Right ventricle myocardium superior (tissue), 1 donor: Measurements from ENCODE around the gene RASAL1. TPM values are rescaled to one million over a fixed set of nuclear protein-coding genes. Genes with fewer than 3 reads are reported as not detected.

Source experiments
- ATAC-seq: fragments of 200-7000 bp; cut with Tn5 transposase; one replicate; pipeline ENCODE4 v1.9.1; 2020; ENCODE audit warnings: mild to moderate bottlenecking; ENCODE audit not compliant: poor library complexity
- DNase-seq: peaks from one replicate; pipeline ENCODE4 v3.0.0-alpha.2; 2020
- intact Hi-C: fragments of 100-400 bp; cut with DNase I; formaldehyde crosslinking; loops from one replicate; pipeline ENCODE4 v1.11.2; 2022
- long read RNA-seq: library from polyadenylated mRNA; unstranded; transcript quantifications from one replicate; pipeline ENCODE4 v2.0.0, GENCODE V29; 2021
- total RNA-seq: library from RNA; stranded (reverse); fragmentation: NEBNext Ultra II Directional; extraction: Animal tissue kit (Norgen Biotek cat#: 25700); gene quantifications from one replicate; pipeline ENCODE4 v1.2.1, GENCODE V29; 2021
- donor health status: DM: no; HTN: yes; CAD: no; lungs with severe emphysema.

RASAL1 gene, protein sequence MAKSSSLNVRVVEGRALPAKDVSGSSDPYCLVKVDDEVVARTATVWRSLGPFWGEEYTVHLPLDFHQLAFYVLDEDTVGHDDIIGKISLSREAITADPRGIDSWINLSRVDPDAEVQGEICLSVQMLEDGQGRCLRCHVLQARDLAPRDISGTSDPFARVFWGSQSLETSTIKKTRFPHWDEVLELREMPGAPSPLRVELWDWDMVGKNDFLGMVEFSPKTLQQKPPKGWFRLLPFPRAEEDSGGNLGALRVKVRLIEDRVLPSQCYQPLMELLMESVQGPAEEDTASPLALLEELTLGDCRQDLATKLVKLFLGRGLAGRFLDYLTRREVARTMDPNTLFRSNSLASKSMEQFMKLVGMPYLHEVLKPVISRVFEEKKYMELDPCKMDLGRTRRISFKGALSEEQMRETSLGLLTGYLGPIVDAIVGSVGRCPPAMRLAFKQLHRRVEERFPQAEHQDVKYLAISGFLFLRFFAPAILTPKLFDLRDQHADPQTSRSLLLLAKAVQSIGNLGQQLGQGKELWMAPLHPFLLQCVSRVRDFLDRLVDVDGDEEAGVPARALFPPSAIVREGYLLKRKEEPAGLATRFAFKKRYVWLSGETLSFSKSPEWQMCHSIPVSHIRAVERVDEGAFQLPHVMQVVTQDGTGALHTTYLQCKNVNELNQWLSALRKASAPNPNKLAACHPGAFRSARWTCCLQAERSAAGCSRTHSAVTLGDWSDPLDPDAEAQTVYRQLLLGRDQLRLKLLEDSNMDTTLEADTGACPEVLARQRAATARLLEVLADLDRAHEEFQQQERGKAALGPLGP
- not detected for total RNA-seq
- long read RNA-seq, result 0 reads

DNA sequence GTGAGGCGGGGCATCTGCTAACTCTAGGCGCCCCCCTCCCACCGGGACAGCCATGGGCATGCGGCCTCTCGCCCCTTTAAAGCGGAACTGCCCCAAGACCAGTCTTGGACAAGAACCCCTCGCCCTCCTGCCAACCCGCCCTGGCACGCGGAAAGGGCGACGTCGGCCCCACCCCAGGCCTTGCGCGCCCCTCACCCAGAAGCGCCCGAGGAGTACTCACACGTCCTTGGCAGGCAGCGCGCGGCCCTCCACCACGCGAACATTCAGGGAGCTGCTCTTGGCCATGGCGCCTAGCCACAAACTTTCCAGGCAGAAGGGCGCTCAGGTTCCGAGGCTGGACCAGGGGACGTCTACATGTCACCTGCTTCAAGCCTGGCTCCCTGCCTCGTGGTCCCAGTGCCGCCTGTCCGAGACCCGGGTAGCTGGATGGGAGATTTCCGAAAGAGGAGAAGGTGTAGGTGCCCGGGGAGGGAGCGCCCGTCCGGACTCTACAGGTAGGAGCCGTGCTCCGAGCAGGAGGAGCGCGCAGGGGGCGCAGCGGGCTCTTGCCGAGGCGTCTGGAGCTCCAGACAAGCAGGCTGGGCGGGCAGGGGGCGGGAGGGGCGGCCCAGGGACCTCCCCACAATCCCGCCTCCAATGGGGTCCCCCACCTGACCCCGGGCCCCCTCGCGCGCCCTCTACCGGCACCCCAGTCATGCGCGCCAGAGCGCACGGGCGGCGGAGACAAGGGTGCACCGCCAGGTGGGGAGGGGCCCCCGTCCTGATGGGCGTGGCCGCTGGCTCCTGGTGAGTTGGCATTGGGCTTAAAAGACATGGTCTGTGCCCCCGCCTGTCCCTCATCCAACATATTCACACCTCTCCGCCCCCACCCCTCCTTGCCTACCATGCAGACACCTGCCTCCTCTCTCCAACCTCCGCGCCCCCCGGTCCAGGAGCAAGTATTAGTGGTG is at the start of gene RASAL1:
Gene RASAL1, minus strand, starts transcription at position 584 of the 950 bp plus-strand sequence. Its CDS starts 299 bp downstream, at position 285.
- ATAC-seq, result peak; percentile 45
- DNase-seq, result peak; percentile 35
- intact Hi-C loops, result no loop called here

DNA sequence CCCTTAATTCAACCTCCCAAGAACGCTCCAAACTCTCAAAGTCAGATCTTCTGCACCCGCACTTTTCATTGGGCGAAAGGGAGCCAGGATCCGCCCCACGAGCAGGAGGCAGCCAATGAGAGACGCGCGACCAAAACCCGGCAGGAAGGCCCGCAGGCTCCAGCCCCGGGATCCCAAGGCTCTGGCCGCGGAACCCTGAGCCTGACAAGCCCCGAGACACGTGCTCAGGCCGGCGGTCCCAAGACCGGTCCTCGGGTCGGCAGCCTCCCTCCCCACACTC is 49.3 kb upstream of the RASAL1 start:
- DNase-seq (peak; percentile 94), ATAC-seq (peak; percentile 94)
- intact Hi-C loops, result loop anchor here (10.0 kb wide), 1 partner anchor 240 kb away; the partner anchor contains the start of gene SDSL

DNA sequence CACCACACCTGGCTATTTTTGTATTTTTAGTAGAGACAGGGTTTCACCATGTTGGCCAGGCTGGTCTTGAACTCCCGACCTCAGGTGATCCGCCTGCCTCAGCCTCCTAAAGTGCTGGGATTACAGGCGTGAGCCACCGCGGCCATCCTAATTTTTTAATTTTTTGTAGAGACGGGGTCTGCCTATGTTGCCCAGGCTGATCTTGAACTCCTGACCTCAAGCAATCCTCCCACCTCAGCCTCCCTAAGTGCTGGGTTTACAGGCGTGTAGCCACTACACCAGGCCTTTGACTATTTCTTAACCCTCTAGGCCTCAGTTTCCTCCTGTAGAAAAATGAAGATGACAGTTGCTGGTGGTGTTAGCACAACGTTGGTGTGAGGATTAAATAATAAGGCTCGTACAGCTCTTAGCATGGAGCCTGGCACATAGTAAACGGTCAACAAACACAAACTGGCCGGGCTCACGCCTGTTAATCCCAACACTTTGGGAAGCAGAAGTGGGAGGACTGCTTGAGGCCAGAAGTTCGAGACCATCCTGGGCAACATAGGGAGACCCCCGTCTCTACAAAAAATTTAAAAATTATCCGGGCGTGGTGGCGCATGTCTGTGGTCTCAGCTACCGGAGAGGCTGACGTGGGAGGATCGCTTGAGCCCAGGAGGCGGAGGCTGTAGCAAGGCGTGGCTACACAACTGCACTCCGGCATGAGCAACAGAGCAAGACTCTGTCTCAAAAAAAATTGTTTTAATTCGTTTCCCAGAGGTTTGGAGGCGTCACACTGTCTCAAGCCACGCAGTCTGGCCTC is 48.7 kb upstream of the RASAL1 start:
- ATAC-seq (peak; percentile 47), DNase-seq (no peak)
- intact Hi-C loops, result loop anchor here (10.0 kb wide), 1 partner anchor 241 kb away; the partner anchor contains the start of gene SDSL

DNA sequence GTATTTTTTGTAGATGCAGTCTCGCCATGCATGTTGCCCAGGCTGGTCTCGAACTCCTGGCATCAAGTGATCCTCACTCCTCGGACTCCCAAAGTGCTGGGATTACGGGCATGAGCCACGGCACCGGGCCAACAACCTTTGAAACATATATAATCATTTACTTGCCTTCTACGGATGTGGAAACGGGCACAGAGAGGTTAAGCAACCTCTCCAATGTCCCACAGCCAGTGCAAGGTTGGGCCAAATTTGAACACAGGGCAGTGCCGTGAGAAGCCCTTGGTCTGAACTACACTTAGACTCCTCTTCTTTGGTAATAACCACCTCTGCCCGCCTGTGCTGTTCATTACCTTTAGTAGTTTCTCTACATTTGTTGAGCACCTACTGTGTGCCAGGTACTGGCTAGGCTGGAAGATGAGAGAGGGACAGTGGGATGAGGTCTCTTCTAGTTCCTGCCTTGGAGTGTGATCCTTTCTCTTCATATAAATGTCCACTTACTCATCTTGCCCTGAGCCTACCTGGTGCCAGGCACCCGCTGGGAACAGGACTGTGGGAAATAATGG is 47.5 kb upstream of the RASAL1 start:
- intact Hi-C loops, result loop anchor here (10.0 kb wide), 1 partner anchor 242 kb away; the partner anchor contains the start of gene SDSL
- no peak for ATAC-seq

DNA sequence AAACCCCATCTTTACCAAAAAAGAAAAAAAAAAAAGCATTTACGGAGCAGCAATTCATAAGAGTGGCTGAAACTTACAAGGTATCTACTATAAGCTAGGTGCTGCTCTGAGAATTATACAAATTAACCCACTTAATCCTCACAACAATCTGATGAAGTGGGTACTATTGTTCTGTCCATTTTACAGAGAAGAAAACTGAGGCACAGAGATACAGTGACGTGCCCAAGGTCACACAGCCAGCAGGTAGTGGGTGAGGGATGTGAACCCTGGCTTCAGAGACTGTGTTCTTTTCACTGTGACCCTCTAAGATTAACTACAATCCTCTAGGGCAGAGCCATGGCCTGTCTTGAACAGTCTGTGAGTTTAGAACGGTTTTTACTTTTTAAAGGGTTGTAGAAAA is 46.4 kb upstream of the RASAL1 start:
- intact Hi-C loops, result loop anchor here (10.0 kb wide), 1 partner anchor 243 kb away; the partner anchor contains the start of gene SDSL
- ATAC-seq (no peak), DNase-seq (no peak)

More for the DNA sequence above, 47.5 kb upstream of the RASAL1 start:
- DNase-seq, result no peak

DNA sequence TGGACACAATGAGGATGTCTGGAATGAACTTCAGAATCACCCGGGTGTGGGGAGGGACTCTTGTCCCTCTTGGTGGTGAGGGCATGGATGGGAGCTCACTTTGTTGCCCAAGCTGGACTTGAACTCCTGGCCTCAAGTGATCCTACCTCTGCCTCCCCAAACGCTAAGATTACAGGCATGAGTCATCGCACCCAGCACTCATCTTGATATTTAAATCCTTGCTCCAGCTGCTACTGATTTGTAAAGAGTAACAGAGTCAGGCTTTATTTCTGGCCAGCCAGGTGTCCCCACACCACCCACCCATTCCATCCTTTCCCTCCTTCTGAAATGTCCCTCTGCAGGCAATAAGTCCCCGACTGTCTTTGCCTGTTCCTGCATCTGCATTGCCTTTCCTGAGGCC is 44.8 kb upstream of the RASAL1 start:
- DNase-seq (no peak), ATAC-seq (no peak)
- intact Hi-C loops, result loop anchor here (10.0 kb wide), 1 partner anchor 244 kb away; the partner anchor contains the start of gene SDSL

DNA sequence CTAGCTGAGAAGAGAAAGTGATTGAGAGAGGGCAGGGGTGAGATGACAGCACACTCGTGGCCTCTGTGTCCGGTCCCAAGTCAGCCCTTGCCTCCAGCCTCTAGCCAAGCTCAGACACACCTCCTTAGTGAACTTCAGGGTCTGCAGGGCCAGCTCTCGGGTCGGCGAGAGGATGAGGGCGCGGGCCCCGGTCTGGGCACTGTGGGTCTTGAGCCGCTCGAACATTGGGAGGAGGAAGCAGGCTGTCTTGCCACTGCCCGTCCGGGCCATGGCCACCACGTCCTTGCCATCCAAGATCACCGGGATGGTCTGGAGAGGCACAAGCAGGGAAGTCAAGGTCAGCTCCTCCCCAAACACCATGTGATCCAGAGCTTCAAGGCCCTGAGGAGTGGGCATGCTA is 43.5 kb upstream of the RASAL1 start:
- intact Hi-C loops, result no loop called here
- DNase-seq (no peak), ATAC-seq (no peak)

DNA sequence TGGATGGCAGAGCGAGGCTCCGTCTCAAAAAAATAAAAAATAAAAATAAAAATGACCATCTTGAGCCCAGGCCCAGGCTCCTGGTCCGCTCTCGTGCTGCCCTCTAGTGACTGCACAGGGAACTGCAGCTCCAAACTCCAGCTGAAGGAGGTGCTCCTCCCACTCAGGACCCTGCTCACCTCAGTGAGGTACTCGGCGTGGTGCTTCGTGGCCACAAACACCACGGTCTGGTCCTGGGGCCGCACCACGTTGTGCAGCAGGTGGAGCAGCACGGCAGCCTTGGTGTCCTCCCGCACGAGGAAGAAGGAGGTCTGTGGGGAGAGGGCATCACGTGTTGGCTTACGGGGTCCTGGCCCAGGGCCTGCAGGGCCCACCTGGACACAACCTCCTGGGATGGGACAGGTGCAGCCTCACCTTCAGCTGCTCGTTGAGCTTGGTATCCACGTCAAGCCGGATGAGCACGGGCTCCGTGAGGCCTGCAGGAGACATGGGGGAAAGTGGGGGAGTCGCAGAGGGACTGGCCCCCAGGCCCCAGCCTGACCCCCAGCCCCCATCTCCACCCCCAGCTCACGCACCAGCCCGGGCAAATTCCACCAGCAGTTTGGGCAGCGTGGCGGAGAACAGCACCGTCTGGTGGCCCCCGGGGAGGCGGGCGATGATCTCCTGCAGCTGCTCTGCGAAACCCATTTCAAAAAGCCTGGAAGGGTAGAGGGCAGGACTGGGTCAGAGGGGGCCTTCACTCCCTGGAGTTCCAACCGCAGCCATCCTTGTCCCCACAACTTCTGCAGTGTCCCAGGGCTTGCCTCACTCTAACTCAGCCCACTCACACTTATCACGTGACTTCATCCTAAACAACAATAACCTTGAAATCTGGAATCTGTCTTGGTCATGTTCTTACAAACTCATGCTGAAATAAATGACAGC is 39.2 kb upstream of the RASAL1 start:
- ATAC-seq (peak; percentile 84), DNase-seq (peak; percentile 82)
- intact Hi-C loops, result loop anchor here (2.0 kb wide), 1 partner anchor 126 kb away; no protein-coding TSS in a partner anchor

DNA sequence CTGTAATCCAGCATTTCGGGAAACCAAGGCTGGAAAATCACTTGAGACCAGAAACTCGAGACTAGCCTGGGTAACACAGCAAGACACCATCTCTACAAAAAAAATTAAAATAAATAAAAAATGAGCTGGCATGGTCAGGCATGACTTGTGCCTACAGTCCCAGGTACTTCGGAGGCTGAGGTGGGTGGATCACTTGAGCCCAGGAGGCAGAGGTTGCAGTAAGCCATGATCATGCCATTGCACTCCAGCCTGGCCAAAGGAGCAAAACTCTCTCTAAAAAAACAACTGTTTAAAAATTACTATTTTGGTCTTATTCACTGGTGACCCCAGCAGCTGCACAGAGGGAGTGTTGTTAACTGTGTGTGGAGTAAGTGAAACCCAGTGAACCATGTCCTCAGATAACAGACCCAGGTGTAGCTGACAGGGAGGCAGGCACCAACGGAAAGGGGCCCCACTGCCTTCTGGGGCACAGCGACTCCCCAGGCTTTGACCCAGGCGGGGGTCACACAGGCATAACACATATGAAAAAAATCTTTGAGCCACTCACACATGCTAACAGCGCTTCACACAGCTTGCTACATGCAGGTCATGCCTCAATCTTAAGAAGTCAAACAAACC is 37.6 kb upstream of the RASAL1 start:
- ATAC-seq, result no peak
- intact Hi-C loops, result no loop called here
- DNase-seq, result no peak

DNA sequence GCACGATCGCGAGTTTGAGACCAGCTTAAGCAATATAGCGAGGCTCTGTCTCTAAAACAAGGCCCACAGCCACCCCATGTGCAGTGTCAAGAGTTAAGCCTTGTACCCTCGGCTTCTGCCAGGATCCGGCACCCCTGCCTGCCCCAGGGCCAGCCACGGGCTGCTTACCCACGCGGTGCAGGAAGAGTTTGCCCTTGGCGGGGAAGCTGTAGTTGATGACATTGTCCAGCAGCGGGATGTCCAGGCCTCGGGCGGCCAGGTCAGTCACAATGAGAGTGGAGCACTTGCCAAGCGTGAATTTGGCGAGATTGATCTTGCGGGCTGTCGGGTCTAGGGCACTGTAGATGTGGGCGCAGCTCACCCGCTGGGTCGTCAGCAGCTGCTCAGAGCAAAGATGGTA is 36.6 kb upstream of the RASAL1 start:
- no peak for ATAC-seq
- intact Hi-C loops, result no loop called here

DNA sequence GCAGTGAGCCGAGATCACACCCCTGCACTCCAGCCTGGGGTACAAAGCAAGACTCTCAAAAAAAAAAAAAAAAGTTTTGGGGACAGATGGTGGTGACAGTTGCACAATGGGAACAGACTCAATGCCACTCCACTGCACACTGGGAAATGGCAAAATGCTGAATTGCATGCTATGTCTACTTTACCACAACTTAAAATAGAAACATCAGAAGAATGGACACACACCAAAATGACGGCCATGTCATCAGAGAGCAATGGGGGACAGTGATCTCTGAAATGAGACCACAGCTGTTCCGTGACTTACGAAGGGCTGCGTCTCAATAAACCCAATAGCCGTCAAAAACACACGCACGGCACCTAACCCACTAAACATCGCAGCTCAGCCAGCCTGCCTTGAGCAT is 36.0 kb upstream of the RASAL1 start:
- ATAC-seq, result no peak
- intact Hi-C loops, result no loop called here
- DNase-seq, result no peak

More for the DNA sequence above, 36.6 kb upstream of the RASAL1 start:
- DNase-seq, result no peak

DNA sequence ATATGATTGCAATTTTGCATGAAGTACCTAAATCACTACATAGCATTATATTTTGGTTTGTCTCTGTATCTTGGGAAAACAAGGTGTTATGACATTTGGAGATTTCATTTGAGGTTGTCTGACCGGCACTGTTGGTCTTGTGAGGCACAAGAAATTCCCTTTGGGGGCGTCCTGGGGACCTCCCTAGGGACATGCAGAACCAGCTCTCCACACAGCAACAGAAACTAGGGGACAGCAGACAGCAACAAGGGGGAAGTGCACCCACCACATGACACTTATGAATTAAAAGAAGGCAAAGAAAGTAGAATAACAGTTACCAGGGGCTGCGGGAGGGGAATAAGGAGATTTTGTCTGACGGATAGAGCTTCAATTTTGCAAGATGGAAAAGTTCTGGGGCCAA is 35.4 kb upstream of the RASAL1 start:
- intact Hi-C loops, result no loop called here
- DNase-seq (no peak), ATAC-seq (no peak)

DNA sequence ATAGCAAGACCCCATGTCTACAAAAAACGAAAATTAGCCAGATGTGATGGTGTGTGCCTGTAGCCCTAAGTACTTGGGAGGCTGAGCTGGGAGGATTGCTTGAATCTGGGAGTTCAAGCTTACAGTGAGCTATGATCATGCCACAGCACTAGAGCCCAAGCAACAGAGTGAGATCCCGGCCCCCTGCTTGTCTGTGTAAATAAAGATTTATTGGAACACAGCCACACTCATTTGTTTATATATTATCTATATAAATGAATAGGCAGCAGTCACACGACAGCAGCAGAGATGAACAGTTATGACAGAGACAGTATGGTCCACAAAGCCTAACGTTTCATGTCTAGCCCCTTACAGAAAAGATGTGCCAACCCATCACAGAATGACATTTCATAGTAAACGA is 34.9 kb upstream of the RASAL1 start:
- ATAC-seq (no peak), DNase-seq (no peak)
- intact Hi-C loops, result no loop called here

DNA sequence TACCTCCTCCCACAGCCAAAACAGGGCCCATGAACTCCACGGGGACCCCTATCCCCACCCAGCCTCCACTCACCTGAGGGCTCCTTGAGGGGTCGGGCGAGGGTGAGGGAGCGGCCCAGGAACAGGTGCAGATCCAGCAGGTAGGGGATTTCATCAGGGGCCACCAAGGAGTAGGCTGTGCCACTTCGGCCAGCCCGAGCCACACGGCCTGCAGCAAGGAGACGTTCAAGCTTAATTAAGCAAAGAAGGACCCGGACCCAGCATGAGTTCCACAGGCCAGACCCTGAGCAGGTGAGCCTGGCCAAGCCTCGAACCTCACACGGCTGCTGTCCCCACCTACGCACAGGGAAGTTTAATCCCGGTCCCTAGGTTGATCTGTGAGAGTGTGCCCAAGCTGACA is 34.1 kb upstream of the RASAL1 start:
- ATAC-seq, result no peak
- intact Hi-C loops, result no loop called here
- DNase-seq, result no peak

DNA sequence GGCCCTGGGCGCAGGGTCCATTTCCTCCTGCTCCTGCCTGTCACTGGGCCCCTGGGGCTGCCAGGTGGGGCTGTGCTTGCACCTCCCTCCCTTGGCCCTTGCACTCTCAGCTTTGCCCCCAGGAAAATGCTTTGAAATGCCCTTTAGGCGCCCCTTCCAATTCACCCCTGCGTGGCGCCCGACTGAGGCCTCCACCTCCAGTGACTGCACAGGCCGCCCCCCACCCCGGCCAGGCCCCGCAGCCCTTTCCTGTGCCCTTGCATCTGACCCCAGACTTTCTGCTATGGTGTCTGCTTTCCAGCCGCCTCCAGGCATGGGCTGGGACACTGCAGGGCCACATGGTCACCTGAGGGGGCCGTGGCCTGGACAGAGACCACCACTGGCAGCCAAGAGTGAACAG is 32.3 kb upstream of the RASAL1 start:
- intact Hi-C loops, result no loop called here
- ATAC-seq (no peak), DNase-seq (no peak)
